Gastrocnemius medialis (tissue), 4 donors: ENCODE data around the gene POLR3K.
"Not testable (repeated sequence)": the region's sequence is repeated elsewhere in the genome, so short reads cannot be mapped to it uniquely, and the experiment has no call there.

Source experiments
- POLR2A ChIP-seq, 2 donors: fragments of 450-650 bp; IDR thresholded peaks; one replicate each; pipeline ENCODE4 v1.6.1; 2017; ENCODE audit warnings: antibody characterized with exemption in 2 of 2, mild to moderate bottlenecking in 2 of 2, moderate library complexity in 2 of 2
- TF ChIP-seq, protein P1 (sequence below), 5 experiments: fragments of 450-650 bp in 3 of 5; fragments of 200-600 bp in 2 of 5; sonication (generic) in 2 of 5; IDR thresholded peaks in 4 of 5; conservative IDR thresholded peaks in 1 of 5; 1 replicate in 4 of 5; 2 replicates in 1 of 5; pipeline ENCODE4 v1.5.1; 2016 to 2019; ENCODE audit warnings: antibody characterized with exemption in 5 of 5, mild to moderate bottlenecking in 3 of 5, moderate library complexity in 3 of 5

DNA sequence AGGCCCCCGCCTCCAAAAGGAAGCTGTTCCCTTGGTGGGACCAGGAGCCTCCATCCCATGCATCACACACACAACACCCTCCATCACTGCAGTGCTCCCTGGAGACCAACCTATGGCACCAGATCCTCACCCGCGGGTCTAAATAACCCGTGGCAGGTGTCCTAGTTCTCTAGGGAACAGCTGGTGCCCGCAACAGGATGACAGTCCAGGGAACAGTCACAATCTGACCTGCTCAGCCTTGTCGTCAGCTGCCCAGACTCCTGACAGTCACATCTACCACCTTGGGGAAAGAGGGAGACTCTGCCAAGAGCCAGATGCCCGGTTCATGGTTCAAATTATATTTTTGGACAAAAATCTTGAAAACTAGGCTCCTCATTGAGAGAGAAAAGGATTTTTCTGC, 22.8 kb downstream of the POLR3K start:
- TF ChIP-seq, protein P1, sequence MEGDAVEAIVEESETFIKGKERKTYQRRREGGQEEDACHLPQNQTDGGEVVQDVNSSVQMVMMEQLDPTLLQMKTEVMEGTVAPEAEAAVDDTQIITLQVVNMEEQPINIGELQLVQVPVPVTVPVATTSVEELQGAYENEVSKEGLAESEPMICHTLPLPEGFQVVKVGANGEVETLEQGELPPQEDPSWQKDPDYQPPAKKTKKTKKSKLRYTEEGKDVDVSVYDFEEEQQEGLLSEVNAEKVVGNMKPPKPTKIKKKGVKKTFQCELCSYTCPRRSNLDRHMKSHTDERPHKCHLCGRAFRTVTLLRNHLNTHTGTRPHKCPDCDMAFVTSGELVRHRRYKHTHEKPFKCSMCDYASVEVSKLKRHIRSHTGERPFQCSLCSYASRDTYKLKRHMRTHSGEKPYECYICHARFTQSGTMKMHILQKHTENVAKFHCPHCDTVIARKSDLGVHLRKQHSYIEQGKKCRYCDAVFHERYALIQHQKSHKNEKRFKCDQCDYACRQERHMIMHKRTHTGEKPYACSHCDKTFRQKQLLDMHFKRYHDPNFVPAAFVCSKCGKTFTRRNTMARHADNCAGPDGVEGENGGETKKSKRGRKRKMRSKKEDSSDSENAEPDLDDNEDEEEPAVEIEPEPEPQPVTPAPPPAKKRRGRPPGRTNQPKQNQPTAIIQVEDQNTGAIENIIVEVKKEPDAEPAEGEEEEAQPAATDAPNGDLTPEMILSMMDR (IDR thresholded peaks at IDR 0.05 in 4 of 5, conservative IDR thresholded peaks at IDR 0.05 in 1 of 5), result not testable (repeated sequence)
- TF ChIP-seq POLR2A (IDR thresholded peaks at IDR 0.05), result not testable (repeated sequence)
